NCI-H1105 (cell line): ENCODE measurements around the gene FBXO31.

Source experiments
- DNase-seq: peaks from one replicate; lab custom pipeline; 2025; lab: John Stamatoyannopoulos, UW

The FBXO31 gene

DNA sequence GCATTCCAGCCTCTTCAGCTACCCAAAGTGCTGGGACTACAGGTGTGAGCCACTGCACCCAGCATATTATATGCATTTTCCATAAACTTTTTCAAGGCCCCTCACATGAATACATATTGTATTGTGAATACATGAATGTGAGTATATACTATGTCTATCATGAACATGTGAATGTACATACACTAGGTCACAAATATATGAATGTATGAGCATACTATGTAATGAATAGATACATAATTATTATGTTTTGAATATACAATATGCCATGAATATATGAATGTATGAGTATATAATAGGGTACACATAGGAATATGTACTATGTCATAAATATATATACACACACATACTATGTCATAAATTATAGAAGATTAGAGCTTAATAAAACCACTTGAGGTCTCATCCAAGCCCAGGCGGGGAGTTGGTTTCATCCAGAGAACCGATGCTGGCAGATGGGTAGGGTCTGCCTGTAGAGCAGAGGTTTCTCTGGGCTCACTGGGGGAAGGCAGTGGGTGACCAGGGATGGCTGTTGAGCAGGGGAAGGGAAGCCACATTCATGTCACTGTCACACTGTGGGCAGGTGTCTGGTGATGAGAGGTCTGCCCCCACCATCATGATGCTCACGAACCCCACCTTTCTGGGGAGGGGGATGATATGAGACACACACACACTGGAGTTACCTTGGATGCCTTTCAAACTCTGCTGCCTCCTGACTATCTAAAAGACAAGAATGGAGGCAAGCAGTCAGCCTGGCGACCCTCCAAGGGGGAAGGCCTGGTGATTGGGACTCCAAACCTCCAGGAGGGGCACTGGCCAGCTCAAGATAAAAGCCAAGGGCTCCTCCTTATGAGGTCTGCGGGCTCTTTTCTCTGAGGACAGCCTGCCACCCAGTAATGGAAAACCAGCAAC lies 73.7 kb downstream of the FBXO31 start:
- no peak for DNase-seq

DNA sequence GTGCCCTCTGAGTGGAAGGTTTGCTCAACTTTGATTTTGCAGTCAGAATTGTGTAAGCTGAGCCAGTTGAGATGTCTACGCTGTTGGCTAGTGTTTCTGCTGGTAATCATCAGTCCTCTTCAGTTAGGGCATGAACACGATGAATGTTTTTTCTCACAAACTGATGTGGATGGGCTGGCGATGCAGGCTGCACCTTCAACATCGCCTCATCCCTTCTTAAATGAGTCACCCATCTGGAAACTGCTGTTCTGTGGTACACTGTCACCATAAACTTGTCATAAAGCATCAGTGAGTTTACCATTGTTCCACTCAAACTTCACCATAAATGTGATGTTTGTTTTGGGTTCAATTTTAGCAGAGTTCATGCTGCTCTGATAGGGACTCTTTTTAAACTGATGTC lies 74.8 kb downstream of the FBXO31 start:
- DNase-seq: no peak

DNA sequence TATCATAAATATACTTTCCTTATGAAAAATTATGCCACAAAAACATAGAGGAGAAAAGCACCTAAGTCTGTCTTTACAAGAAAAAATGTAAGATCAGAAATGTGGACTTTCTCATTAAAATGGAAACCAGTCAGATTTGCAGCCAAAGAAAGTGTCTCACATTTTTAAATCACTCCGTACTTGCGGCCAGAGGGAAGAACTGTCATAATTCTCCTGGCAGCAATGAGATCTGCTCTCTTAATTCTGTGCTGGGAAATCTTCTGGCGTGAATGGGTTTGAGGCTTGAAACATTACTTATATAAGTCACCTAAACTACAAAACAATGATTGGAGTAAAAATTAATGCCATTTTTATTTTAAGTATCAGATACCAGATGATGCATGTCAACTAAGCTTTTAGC lies 77.1 kb downstream of the FBXO31 start:
- no peak for DNase-seq

DNA sequence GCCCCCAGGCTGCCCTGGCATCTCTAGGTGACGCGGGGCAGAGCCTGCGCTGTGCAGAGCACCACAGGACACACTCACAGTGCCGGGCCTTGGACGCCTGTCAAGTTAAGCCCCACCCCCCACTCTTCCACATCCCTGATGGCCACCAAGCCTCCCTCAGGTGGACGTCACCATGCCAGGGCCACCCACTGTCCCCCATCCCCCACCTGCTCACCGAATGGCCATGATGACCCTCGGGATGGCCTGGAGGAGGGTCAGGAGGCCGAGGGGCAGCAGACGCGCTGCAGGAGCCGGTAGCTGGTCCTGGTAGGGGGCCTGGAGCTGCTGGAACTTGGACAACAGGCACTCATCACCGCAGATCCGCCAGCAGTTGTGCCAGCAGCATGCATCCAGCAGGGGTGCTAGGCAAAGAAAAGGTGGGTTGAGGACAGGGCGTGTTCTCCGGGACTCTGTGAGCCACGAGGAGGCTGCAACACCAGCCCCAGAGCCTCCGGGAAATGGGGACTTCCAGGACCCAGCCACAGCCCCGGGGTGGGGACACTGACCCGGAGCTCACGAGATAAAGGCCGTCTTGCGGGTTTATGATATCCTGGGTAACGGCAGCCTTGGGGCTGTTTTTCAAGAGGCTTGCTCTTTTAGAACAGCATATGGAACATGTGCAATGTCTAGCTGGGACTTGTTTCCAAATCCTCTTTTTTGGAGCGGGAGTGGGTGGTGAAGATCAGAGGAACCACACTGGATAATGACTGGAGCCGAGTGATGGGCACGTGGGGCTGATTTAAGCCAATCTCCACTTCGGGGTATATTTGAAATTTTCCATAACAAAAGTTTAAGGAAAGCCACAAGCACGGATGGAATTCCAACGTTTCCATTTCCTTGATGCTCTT lies 77.8 kb downstream of the FBXO31 start:
- DNase-seq: no peak

DNA sequence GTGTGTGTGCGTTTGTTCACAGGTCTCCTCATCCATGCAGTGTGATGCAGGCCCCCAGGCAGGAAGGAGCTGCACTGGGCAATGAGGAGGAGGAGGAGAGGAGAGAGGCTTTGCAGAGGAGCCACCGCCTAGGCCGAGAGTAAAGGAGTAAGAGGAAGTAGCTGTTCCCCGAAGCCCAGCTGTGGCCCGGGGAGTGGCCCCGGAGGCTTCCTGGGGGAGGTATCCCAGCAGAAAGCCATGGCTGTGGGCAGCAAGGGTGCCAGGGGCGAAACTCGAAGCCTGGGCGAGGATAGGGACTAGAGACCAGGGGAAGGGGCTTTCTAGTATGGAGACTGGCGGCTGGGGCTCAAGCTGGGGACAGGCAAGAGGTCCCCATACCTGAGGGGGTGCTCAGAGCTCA lies 78.6 kb downstream of the FBXO31 start:
- DNase-seq: no peak

DNA sequence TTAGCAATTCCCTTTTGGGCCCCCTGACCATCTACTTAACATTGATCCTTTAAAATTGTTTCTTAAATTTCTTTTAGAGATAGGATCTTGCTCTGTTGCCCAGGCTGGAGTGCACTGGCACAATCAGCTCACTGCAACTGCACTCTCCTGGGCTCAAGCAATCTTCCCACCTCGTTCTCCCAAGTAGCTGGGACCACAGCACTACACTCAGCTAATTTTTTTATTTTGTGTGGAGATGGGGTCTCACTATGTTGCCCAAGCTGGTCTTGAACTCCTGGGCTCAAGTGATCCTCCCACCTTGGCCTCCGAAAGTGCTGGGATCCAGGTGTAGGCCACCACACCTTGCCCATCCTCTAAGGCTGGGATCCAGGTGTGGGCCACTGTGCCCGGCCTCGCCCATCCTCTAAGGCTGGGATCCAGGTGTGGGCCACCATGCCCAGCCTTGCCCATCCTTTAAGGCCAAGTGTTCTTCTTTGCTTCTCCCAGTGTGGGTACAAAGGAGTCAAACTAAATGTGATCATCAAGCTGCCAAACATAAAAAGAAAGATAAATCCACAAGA lies 79.5 kb downstream of the FBXO31 start:
- DNase-seq: no peak

DNA sequence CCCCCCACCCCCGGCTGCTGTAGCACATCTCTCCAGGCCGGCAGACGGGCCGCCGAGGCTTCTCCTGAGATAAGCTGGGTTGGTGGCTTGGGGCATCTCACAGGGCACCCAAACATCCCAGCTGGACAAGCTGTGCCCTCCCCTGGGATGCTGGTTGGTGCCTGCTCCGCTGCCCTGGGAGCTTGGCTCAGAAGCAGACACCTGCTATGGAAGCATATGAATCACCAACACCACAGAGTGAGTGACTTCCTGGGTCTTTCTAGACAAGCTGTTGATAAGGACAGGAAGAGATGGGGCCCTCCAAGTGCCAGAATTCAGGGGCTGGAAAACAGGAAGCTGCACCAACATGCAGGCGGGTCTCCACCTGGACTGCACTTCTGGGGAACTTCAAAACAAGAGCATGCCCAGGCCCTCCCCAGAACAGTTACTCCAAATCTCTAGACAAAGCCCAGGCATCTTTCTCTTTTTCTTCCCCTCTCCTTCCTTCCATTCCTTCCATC lies 80.1 kb downstream of the FBXO31 start:
- no peak for DNase-seq

DNA sequence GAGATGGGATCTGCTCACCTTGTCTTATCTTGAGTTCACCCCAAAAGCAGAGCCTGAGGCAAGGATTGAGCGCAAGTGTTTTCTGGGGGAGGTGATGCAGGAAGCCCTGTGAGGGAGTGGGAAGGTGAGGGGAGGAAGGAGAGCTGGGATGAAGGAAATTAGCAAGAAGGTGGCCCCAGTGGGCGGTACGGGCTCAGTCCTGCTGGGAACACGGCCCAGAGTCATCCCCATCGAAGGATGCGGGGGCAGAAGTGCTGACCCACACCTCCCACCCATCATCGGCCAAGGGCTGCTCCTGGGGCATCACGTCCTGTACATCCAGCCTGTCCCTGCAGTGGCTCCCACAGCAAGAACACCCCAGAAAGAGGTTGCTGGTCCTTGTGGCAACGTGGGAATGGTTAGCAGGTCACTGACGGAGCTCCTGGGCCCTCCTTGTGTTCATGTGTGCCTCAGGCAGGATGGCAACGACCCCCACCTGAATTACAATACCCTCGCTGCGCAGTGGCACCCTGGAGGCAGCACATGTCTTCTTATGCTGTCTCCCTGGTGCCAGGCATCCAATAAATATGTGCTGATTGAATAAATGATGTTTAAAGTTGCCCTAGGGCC lies 84.6 kb downstream of the FBXO31 start:
- no peak for DNase-seq

DNA sequence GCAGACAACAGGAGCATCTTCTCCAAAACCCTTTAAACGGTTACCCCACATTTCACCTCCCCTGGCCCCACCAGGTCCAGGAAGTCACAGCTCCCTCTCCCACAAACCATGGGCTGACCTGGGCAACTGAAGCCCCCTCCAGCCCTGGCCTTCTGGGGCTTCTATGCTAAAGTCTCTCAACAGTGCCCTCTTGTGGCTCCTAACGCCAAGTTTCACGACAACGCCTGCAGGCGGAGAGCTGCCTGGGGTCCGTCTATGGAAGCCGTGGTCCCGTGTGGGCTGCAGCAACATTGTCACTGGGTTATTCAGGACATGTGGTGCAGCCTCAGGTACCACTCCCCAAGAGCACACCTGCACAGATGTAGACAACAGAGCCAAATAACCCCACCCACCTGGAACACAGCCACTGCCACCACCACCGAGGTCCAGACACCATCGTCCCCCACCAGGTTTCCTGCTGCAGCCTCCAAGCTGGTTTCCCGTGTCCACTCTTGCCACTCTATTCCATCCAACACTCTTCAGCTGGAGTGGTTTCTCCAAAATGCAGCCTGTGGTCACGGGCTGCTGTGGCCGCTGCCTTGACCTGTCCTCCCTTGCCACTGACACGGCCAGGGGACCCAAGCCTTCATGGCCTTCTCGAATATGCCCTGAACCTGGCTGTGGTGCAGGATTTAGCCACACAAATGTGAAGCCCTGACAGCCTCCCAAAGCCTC lies 85.5 kb downstream of the FBXO31 start:
- DNase-seq: no peak

DNA sequence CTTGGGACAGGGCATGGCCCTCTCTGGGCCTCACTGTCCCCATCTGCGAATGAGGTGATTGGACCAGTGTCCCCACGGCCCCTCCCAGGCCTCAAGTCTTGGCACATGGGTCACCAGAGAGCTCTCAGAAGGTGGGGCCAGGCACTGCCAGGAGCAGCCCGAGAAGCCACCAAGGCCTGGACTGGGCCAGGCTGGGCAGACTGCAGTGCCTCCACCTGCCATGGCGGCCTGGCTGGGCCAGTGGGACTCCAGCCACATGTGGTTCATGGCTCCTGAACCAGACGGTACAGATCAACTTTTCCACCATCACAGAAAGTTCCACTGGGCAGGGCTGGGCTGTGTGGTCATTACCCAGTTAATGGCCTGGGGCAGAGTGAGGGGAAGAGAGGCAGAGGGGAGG lies 86.2 kb downstream of the FBXO31 start:
- DNase-seq: no peak

DNA sequence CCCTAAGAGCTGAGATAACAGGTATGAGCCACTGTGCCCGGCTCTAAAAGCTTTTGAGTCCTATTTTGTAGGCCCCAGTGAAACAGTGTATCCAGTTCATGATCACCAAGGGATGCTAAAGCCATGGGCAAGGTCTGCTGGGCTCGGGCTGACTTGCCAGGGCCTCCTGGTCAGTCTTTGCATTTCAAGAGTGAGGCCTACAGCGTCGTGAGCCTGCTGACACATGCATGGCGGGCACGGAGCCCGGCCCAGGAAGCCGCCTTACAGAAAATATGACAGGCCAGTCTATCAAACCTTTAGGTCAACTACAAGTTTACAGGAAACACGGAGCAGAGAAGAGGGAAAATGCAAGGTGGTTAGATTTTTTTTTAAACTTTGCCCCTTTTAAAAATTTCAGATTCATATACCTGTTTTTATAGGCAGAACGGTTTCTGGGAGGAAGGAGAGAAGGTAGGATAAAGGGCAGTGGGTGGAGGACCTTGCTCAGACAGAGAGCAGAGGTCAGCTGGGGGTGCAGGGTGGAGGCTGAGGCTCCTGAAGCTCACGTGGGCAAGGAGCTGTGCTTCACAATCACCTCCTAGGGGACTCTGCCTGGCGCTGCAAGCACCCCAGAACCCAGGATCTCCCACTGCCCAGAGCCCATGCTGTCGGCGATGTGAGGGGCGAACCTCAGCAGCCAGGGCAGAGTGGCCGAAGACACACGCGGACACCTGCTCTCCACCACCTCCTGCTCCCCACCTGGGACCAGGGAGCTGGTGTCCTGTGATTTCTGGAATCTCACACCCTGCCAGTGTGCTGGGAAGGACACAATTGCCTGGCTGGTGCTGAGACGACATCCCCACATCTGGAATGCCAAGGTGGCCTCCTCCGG lies 87.7 kb downstream of the FBXO31 start:
- DNase-seq: no peak

DNA sequence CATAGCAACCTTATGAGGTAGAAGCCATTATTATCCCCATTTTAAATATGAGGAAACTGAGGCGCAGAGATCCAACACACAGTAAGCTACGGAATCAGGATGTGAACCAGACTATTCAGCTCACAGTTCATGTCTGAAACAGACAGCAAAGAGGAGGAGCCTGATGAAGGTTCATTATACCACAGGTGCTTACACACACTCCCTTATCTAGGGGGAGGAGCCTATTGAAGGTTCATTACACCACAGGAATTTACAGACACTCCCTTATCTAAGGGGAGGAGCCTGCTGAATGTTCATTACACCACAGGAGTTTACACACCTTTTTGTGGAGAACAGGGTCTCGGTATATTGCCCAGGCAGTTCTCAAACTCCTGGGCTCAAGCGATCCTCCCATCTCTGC lies 88.3 kb downstream of the FBXO31 start:
- DNase-seq: no peak

DNA sequence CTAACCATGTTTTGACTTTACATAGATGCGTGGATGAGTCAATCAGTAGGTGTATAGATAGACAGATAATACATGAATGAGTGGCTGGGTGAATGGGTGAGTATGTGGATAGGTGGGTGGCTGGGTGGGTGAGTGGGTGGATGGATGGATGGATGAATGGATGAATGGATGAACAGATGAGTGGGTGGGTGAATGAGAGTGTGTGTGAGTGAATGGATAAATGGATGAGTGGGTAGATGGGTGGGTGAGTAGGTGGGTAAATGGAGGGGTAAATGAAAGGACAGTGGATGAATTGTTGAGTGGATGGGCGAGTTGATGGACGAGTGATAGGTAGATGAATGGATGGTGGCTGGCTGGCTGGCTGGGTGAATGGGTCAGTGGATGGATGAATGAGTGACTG lies 89.6 kb downstream of the FBXO31 start:
- DNase-seq: no peak

DNA sequence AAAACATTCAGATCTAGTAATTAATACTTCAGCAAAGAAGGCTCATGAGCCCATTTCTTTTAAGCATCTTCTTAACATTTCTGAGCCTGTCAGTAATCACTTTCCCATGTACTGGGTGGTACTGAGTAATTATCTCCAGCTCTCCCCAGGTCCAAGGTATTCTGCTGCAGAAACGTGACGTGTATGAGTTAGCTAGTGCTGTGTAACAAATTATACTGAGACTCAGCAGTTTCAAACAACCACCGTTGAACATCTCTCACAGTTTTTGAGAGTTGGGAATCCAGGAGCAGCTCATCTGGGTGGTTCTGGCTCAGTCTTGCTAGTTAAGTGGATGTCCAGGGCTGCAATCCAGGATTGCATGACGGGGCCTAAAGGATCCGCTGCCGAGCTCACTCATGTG lies 91.6 kb downstream of the FBXO31 start:
- DNase-seq: no peak

DNA sequence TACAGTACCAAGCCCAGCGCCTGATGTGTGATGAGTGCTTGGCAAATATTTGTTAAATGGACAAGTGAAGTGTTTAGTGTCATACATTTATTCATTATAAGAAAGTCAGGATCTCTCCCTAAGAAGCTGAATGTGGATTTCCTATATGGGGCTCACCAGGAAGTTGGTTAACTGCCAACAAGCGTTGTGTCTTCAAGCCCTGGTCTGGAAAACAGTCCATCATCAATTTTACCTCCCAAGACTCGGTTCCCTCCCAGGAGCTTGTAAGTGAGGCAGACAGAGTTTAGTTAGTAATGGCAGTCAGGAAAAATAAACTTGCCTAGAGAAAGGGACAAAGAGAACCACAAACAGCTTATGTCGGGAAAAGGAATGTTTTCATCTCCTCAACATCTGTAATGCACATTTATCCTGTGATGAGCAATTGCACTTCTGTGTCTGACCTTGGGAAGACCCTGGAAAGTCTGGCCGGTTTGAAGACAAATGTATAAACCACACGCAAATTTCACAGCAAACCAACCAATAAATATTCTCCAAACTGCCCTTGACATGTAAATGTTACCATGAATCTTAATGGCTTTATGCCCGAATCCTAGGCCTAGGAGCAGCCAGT lies 94.7 kb downstream of the FBXO31 start:
- no peak for DNase-seq

DNA sequence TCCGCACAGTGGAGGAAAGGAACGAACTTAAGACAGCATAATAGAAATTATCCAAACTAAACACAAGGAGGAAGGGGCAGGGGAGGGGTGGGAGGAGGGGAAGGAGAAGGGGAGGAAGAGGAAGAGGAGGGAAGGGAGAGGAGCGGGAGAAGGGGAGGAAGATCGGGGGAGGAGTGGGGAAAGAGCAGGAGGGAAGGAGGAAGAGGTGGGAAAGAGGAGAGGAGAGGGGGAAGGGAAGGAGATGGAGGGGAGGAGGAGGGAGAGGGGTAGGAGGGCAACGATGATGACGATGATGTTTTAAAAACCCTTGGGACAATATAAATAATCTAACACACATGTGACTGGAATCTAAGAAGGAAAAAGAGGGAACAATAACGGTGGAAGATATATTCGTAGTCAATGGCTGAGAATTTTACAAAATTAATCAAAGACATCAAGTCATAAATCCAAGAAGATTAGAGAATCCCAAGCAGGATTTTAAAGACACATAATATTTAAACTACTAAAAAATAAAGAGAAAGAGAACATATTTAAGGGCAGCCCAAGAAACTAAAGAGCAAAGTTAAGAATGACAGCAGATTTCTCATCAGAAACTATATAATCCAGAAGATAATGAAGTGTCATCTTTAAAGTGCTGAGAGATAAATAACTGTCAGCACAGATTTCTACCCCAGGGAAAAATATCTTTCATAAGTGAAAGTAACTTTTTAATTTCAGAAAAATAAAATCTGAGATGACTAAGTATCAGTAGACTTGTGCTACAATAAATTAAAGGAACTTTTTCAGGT lies 96.5 kb downstream of the FBXO31 start:
- no peak for DNase-seq

DNA sequence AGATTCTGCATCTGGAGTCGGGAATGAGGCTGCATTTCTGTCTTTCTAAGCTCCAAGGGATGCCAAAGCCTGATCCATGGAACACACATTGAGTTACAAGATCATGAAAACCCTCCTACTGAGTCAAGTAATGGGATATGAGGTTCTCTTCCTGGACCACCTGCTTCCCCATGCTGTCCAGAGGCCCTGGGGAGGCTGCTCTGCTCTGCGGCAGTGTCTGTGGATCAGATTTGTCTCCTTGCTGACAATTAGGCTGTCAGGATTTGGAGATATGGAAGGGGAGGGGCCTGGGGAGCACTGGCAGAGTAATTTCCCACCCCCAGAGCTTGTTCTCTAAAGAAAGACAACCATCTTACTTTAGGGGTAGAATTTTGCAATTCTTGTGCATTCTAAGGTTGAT lies 99.4 kb downstream of the FBXO31 start:
- DNase-seq: no peak

DNA sequence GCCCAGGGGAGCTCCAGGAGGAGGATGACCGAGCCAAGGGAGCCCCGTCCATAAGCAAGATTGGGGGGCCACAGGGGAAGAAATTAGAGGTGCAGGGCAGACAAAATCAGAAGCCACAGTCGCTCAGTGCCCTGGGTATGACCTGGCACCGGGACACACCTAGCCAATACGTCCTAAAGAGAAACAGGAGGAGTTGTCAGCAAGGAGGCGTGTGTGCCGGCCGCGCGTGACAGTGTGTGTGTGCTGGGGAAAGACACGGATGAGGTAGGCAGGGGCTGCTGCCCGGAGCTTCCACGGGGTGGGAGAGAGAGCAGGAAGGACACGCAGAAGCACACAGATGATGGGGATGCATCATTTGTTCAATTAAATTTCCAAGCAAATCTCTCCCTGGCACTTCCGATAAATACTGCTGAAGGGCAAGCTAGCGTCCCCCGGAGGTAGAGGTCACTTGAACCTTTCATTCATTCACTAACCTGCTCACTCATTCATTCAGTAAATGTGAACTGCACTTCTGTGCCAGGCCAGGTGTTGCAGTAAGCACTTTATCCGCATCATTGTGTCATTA lies 104.4 kb downstream of the FBXO31 start:
- no peak for DNase-seq
